H1 (cell line): ENCODE measurements around the gene PTPN3. TPM values are rescaled to one million over a fixed set of nuclear protein-coding genes. Genes with fewer than 3 reads are reported as not detected.

Experiments
- CTCF ChIA-PET: fragments of 300-600 bp; sonication (Branson Sonifier 250); formaldehyde crosslinking; loops from one replicate; lab custom pipeline; 2021; ENCODE audit not compliant: partially characterized antibody; lab: Charles Lee
- POLR2A ChIA-PET: fragments of 300-600 bp; sonication (Branson Sonifier 250); formaldehyde crosslinking; loops from one replicate; lab custom pipeline; 2021; ENCODE audit warnings: inconsistent platforms; ENCODE audit not compliant: partially characterized antibody; lab: Charles Lee
- DNase-seq, 2 experiments: peaks; one replicate each; pipeline versions ENCODE4 v3.0.0 to v3.0.0-alpha.2; 2010 to 2022; ENCODE audit warnings: low spot score in 2 of 2, low read depth in 1 of 2, mixed read lengths in 1 of 2
- FAIRE-seq: peaks from 2 replicates; lab custom pipeline; 2011; peaks lifted over from hg19 to GRCh38; lab: Jason Lieb, UNC
- H2AFZ ChIP-seq: 2 replicates; pipeline ENCODE4 v1.8.1; 2012; ENCODE audit warnings: low read length, inconsistent platforms
- H2AK5ac ChIP-seq: 2 replicates; pipeline ENCODE4 v1.6.1; 2013; ENCODE audit warnings: low read depth, low read length
- H2BK120ac ChIP-seq: replicated peaks from 2 replicates; pipeline ENCODE3; 2013; ENCODE audit warnings: low read depth, low read length, inconsistent platforms
- H2BK12ac ChIP-seq: 2 replicates; pipeline ENCODE4 v1.6.1; 2013; ENCODE audit warnings: low read depth, low read length
- H2BK15ac ChIP-seq: 2 replicates; pipeline ENCODE4 v1.6.1; 2013; ENCODE audit warnings: low read length
- H2BK20ac ChIP-seq: 2 replicates; pipeline ENCODE4 v1.6.1; 2013; ENCODE audit warnings: low read length
- H2BK5ac ChIP-seq: 2 replicates; pipeline ENCODE4 v1.6.1; 2013; ENCODE audit warnings: low read depth, low read length
- H3K14ac ChIP-seq: 2 replicates; pipeline ENCODE4 v1.6.1; 2013; ENCODE audit warnings: inconsistent platforms; ENCODE audit not compliant: insufficient read length
- H3K18ac ChIP-seq: 2 replicates; pipeline ENCODE4 v1.6.1; 2013; ENCODE audit warnings: low read length; ENCODE audit errors: extremely low read depth
- H3K23ac ChIP-seq: 2 replicates; pipeline ENCODE4 v1.6.1; 2013; ENCODE audit warnings: inconsistent platforms; ENCODE audit not compliant: insufficient read length
- H3K23me2 ChIP-seq: 2 replicates; pipeline ENCODE4 v1.6.1; 2013; ENCODE audit warnings: low read depth, low read length
- H3K27ac ChIP-seq: 2 replicates; pipeline ENCODE4 v1.6.1; 2011; ENCODE audit warnings: low read depth, low read length, inconsistent platforms
- H3K27me3 ChIP-seq, 4 experiments: replicated peaks in 1 of 4; 1 replicate in 1 of 4; 2 replicates in 3 of 4; pipeline versions ENCODE4 v1.6.1 to v1.8.1; 2011 to 2013; ENCODE audit warnings: low read length in 3 of 4, mild to moderate bottlenecking in 3 of 4, inconsistent platforms in 2 of 4, mixed read lengths in 2 of 4, moderate library complexity in 1 of 4; ENCODE audit not compliant: control insufficient read depth in 3 of 4, insufficient read depth in 3 of 4; ENCODE audit errors: extremely low read depth in 1 of 4
- H3K36me3 ChIP-seq, 4 experiments: 2 replicates each; pipeline versions ENCODE4 v1.6.1 to v1.8.1; 2011 to 2013; ENCODE audit warnings: mild to moderate bottlenecking in 4 of 4, low read length in 3 of 4, moderate library complexity in 2 of 4, control low read depth in 1 of 4, inconsistent platforms in 1 of 4; ENCODE audit not compliant: insufficient read depth in 4 of 4, control insufficient read depth in 2 of 4
- H3K4ac ChIP-seq: replicated peaks from 2 replicates; pipeline ENCODE3; 2013; ENCODE audit warnings: low read length, low read depth, mixed read lengths, inconsistent platforms; ENCODE audit not compliant: insufficient read length
- H3K4me1 ChIP-seq, 4 experiments: replicated peaks in 1 of 4; 1 replicate in 1 of 4; 2 replicates in 3 of 4; pipeline versions ENCODE4 v1.6.1 to v1.8.1; 2011 to 2013; ENCODE audit warnings: low read length in 3 of 4, inconsistent platforms in 2 of 4, mixed read lengths in 1 of 4; ENCODE audit not compliant: insufficient read depth in 4 of 4, control insufficient read depth in 3 of 4
- H3K4me2 ChIP-seq, 2 experiments: 2 replicates each; pipeline versions ENCODE4 v1.6.1 to v1.8.1; 2011 to 2013; ENCODE audit warnings: low read depth in 2 of 2, low read length in 2 of 2, control low read depth in 1 of 2, inconsistent platforms in 1 of 2, mild to moderate bottlenecking in 1 of 2; ENCODE audit not compliant: insufficient read depth in 1 of 2
- H3K4me3 ChIP-seq, 4 experiments: fragments of 200-600, 300-600 bp in 1 of 4; sonication (generic), shearing (Covaris generic), sonication (Bioruptor Twin) in 1 of 4; 2 replicates each; pipeline versions ENCODE4 v1.5.1 to v1.8.1; 2011 to 2016; ENCODE audit warnings: low read length in 4 of 4, low read depth in 3 of 4, control low read depth in 2 of 4, inconsistent platforms in 2 of 4, mild to moderate bottlenecking in 2 of 4, mixed read lengths in 1 of 4, moderate library complexity in 1 of 4; ENCODE audit not compliant: insufficient read depth in 2 of 4; ENCODE audit errors: extremely low read depth in 1 of 4
- H3K56ac ChIP-seq: replicated peaks from 2 replicates; pipeline ENCODE3; 2013; ENCODE audit warnings: low read depth, mild to moderate bottlenecking, mixed read lengths, low read length, inconsistent platforms; ENCODE audit not compliant: insufficient read length
- H3K79me1 ChIP-seq: 2 replicates; pipeline ENCODE4 v1.6.1; 2013; ENCODE audit warnings: low read depth, low read length, control low read depth
- H3K79me2 ChIP-seq, 2 experiments: 2 replicates each; pipeline versions ENCODE4 v1.6.1 to v1.8.1; 2012 to 2013; ENCODE audit warnings: low read length in 2 of 2, mild to moderate bottlenecking in 2 of 2, inconsistent platforms in 1 of 2; ENCODE audit not compliant: insufficient read depth in 2 of 2, control insufficient read depth in 1 of 2
- H3K9ac ChIP-seq, 4 experiments: replicated peaks in 1 of 4; 1 replicate in 1 of 4; 2 replicates in 3 of 4; pipeline versions ENCODE4 v1.6.1 to v1.8.1; 2011 to 2013; ENCODE audit warnings: low read depth in 3 of 4, low read length in 3 of 4, control low read depth in 2 of 4, mild to moderate bottlenecking in 2 of 4, moderate library complexity in 2 of 4, inconsistent platforms in 1 of 4; ENCODE audit errors: extremely low read depth in 1 of 4
- H3K9me3 ChIP-seq, 2 experiments: 2 replicates each; pipeline versions ENCODE4 v1.6.1 to v1.8.1; 2012 to 2013; ENCODE audit warnings: mild to moderate bottlenecking in 2 of 2, moderate library complexity in 2 of 2, control low read depth in 1 of 2, inconsistent platforms in 1 of 2, low read depth in 1 of 2, low read length in 1 of 2, mixed read lengths in 1 of 2; ENCODE audit not compliant: insufficient read depth in 2 of 2
- H4K20me1 ChIP-seq, 2 experiments: replicated peaks in 1 of 2; 2 replicates each; pipeline versions ENCODE3 to v1.8.1; 2011 to 2013; ENCODE audit warnings: inconsistent platforms in 2 of 2, low read length in 2 of 2, mild to moderate bottlenecking in 1 of 2; ENCODE audit not compliant: insufficient read depth in 2 of 2, control insufficient read depth in 1 of 2
- H4K5ac ChIP-seq: 2 replicates; pipeline ENCODE4 v1.6.1; 2013; ENCODE audit warnings: low read length, low read depth, mixed read lengths, inconsistent platforms; ENCODE audit not compliant: insufficient read length
- H4K8ac ChIP-seq: 2 replicates; pipeline ENCODE4 v1.8.0; 2013; ENCODE audit warnings: mild to moderate bottlenecking, moderate library complexity, low read length, inconsistent platforms; ENCODE audit not compliant: insufficient read depth; ENCODE audit errors: extremely low read depth
- H4K91ac ChIP-seq: replicated peaks from 2 replicates; pipeline ENCODE3; 2013; ENCODE audit warnings: low read length, mixed read lengths, inconsistent platforms; ENCODE audit not compliant: insufficient read length
- CBX8 ChIP-seq: fragments of 300-800, 300-1000 bp; sonication (generic); IDR thresholded peaks from 2 replicates; pipeline ENCODE4 v1.7.1; 2016; ENCODE audit warnings: low read depth, low read length, borderline replicate concordance
- CEBPB ChIP-seq: IDR thresholded peaks from 2 replicates; pipeline ENCODE4 v1.6.1; 2012; ENCODE audit warnings: low read depth, low read length
- CTBP2 ChIP-seq: IDR thresholded peaks from 2 replicates; pipeline ENCODE4 v1.7.0; 2011; ENCODE audit warnings: borderline replicate concordance, mild to moderate bottlenecking, moderate library complexity, mixed read lengths, low read length; ENCODE audit not compliant: insufficient read depth, insufficient read length
- RAD21 ChIP-seq, 2 experiments: IDR thresholded peaks in 1 of 2; conservative IDR thresholded peaks in 1 of 2; 2 replicates each; pipeline ENCODE4 v1.6.1; 2011; ENCODE audit warnings: low read depth in 2 of 2, low read length in 2 of 2, improper control_type of control experiment in 1 of 2, inconsistent platforms in 1 of 2, mild to moderate bottlenecking in 1 of 2, moderate library complexity in 1 of 2
- RNF2 ChIP-seq: fragments of 200-900, 300-1000 bp; sonication (generic); IDR thresholded peaks from 2 replicates; pipeline ENCODE4 v1.7.1; 2016; ENCODE audit warnings: borderline replicate concordance, low read depth, mild to moderate bottlenecking, antibody characterized with exemption, low read length; ENCODE audit not compliant: poor library complexity, severe bottlenecking; ENCODE audit errors: missing control alignments
- SIN3A ChIP-seq, 2 experiments: IDR thresholded peaks in 1 of 2; conservative IDR thresholded peaks in 1 of 2; 2 replicates each; pipeline ENCODE4 v1.6.1; 2011 to 2012; ENCODE audit warnings: low read length in 2 of 2, improper control_type of control experiment in 1 of 2, low read depth in 1 of 2, mild to moderate bottlenecking in 1 of 2
- SP2 ChIP-seq: IDR thresholded peaks from 2 replicates; pipeline ENCODE4 v1.6.1; 2012; ENCODE audit warnings: mild to moderate bottlenecking, low read length, inconsistent platforms
- WGBS, 2 experiments: shearing (Covaris generic) in 1 of 2; methylation state at CpG; one replicate each; pipeline versions ENCODE4 v1.1.6 to v1.1.7; 2013 to 2015; ENCODE audit warnings: low lambda C conversion rate in 2 of 2, mixed read lengths in 2 of 2, inconsistent platforms in 1 of 2, low coverage in 1 of 2, missing lambda C conversion rate in 1 of 2; ENCODE audit not compliant: insufficient replicate concordance in 2 of 2, insufficient coverage in 1 of 2, insufficient read length in 1 of 2; ENCODE audit errors: extremely low coverage in 1 of 2, missing lambda C conversion rate in 1 of 2; 5-methylcytosine and 5-hydroxymethylcytosine counted together
- polyA plus RNA-seq, 7 experiments: library from polyadenylated mRNA; depleted of rRNA in 3 of 7; stranded (reverse) in 5 of 7; unstranded in 2 of 7; fragments of >200 nt in 5 of 7; fragments of 200-250 nt in 2 of 7; gene quantifications; 1 replicate in 5 of 7; 2 replicates in 1 of 7; 4 replicates in 1 of 7; pipeline versions ENCODE4 v1.2.1 to v1.2.3, GENCODE V29; 2011 to 2013; ENCODE audit warnings: missing spikeins in 2 of 7, mixed read lengths in 2 of 7
- total RNA-seq: library from RNA; stranded (reverse); fragmentation: NEBNext Ultra II Directional; extraction: Animal tissue kit (Norgen Biotek cat#: 25700); gene quantifications from 2 replicates; pipeline ENCODE4 v1.2.1, GENCODE V29; 2021

PTPN3 gene
- total and polyA plus RNA-seq, 2 of the 8 experiments (the other 6 are each of a cell fraction or from before 2014, with no cell fraction given) = 2.9 to 3.7 TPM

DNA sequence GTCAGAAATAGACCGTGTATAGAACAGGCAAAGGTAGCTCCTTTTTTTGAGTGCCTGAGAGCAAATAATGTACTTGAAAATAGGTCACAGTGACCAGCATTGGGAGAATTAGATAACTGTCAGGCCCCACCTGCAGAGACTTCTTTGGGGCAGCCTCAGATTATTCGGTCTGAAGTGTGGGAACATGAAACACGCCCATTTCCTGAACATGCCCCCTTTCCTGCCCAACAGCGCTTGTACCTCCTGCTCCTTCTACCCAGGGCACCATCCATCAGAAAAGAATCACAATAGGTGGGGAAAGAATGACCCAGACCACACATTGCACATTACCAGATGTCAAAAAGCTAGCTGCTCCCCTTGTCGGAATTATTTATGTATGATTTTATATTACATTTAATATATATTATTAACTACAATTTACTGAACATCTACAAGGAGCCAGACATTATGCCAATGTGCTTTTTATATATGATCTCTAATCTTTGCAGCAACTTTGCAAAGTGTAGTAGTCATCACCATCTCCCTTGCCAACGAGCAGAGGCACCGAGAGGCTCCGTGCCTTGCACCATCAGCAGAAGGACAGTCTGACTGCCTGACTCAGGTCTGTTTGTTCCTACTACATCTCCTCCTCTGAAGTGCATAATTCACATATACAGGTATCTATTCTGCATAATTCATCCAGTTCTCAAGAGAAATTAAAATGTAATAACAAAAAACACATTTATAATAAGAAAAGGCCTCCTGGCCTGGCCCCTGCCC is 39.5 kb downstream of the PTPN3 start:
- CTCF ChIA-PET = interaction anchor here (0.7 to 15.2 kb wide), 18 partner anchors 9 to 641 kb away, joined by 3 to 236 read pairs (median 5); no protein-coding TSS in a partner anchor

More for the DNA sequence above, 39.5 kb downstream of the PTPN3 start:
- no peak overlapping the region for H2AK5ac ChIP-seq
- peaks cover 0 to 6% (median 1%) of the 10 kb centered on the region in 4 experiments; a peak in 3 of 7 replicates for H3K4me1 ChIP-seq
- POLR2A ChIA-PET = no interaction called here
- H3K14ac ChIP-seq = no peak overlapping the region
- no peak overlapping the region for H4K5ac ChIP-seq
- FAIRE-seq = no peak
- no peak for DNase-seq
- H3K23me2 ChIP-seq = no peaks in the 10 kb centered on the region
- H3K79me2 ChIP-seq = no peaks in the 10 kb centered on the region
- no peaks in the 10 kb centered on the region for H3K27me3 ChIP-seq
- H3K23ac ChIP-seq = no peak overlapping the region
- H2BK20ac ChIP-seq = no peak overlapping the region
- no peak overlapping the region for H3K4ac ChIP-seq
- no peak overlapping the region for H4K8ac ChIP-seq
- TF ChIP-seq RNF2 (no peak), CBX8 (no peak), SIN3A (conservative IDR thresholded peaks at IDR 0.05 in 1 of 2, IDR thresholded peaks at IDR 0.05 in 1 of 2; ENCODE audit: low read depth in 1 of 2, low read length in 2 of 2) (no peak), CTBP2 (no peak), CEBPB (no peak), RAD21 (IDR thresholded peaks at IDR 0.05 in 1 of 2, conservative IDR thresholded peaks at IDR 0.05 in 1 of 2; ENCODE audit: low read depth in 2 of 2, low read length in 2 of 2) (no peak), SP2 (no peak)
- TF ChIP-seq, all 59 proteins: peak for 0
- H4K91ac ChIP-seq = no peak overlapping the region
- H3K9me3 ChIP-seq = no peaks in the 10 kb centered on the region
- H3K36me3 ChIP-seq = no peaks in the 10 kb centered on the region
- H2BK120ac ChIP-seq = no peak overlapping the region
- no peak overlapping the region for H2BK12ac ChIP-seq
- no peak overlapping the region for H2AFZ ChIP-seq
- H3K9ac ChIP-seq = no peak overlapping the region
- H3K18ac ChIP-seq = no peak overlapping the region
- WGBS, 2 experiments = 76% methylated on average over 8 of the region's 8 CpGs; no CpG with 5 or more reads in 1 of the 2 experiments
- no peak overlapping the region for H3K4me2 ChIP-seq
- no peaks in the 10 kb centered on the region; the same call in 1 of the 2 replicates for H3K79me1 ChIP-seq
- H2BK5ac ChIP-seq = no peak overlapping the region
- no peak overlapping the region for H3K27ac ChIP-seq
- H2BK15ac ChIP-seq = no peak overlapping the region
- no peaks in the 10 kb centered on the region for H4K20me1 ChIP-seq
- H3K4me3 ChIP-seq = no peak overlapping the region
- no peak overlapping the region for H3K56ac ChIP-seq
